ENCODE results near the gene SPOP.

Gene SPOP

GRCh38 chr17:49632201-49632600 lies 45.7 kb downstream of the SPOP start:
- ChIA-PET CTCF (interaction anchor here (1.2 to 3.1 kb wide), 5 partner anchors 16 to 76 kb away, joined by 3 to 12 read pairs (median 5); no protein-coding TSS in a partner anchor), POLR2A (no interaction called here)
- H3K4me3 ChIP-seq (ENCODE audit: low read depth, low read length), result no peak overlapping the region
- no peak for DNase-seq (ENCODE audit: low read depth, low spot score)
- TF ChIP-seq CTCF (IDR thresholded peaks at IDR 0.05; ENCODE audit: insufficient read depth, low read length, missing control alignments), result no peak

DNA sequence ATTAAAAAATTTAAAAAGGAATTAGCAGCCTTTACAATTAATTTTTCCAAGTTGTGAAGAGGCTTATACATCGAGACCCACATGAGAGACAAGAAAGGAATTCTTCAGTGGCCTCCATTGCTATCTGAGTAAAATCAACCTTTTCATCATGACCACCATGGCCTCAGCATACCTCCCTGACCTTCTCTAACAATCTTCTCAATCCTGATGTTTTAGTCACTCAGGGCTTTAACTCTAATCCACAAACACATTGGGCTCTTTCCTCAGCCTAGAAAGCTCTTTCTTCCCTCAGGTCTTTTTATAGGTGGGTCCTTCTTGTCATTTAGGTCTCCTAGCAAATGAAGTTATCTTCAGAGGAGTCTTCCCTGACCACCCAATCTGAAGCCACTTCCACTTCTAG lies 46.4 kb downstream of the SPOP start:
- TF ChIP-seq CTCF (IDR thresholded peaks at IDR 0.05; ENCODE audit: insufficient read depth, low read length, missing control alignments), result no peak
- POLR2A ChIA-PET, result no interaction called here
- CTCF ChIA-PET, result interaction anchor here (1.2 to 3.1 kb wide), 4 partner anchors 17 to 76 kb away, joined by 3 to 12 read pairs (median 4); no protein-coding TSS in a partner anchor
- H3K4me3 ChIP-seq (ENCODE audit: low read depth, low read length), result no peak overlapping the region
- no peak for DNase-seq (ENCODE audit: low read depth, low spot score)

- TF ChIP-seq CTCF (IDR thresholded peaks at IDR 0.05; ENCODE audit: insufficient read depth, low read length, missing control alignments), result no peak
- CTCF ChIA-PET, result no interaction called here
- POLR2A ChIA-PET, result no interaction called here
- no peak overlapping the region for H3K4me3 ChIP-seq (ENCODE audit: low read depth, low read length)
- no peak for DNase-seq (ENCODE audit: low read depth, low spot score)
Observed at GRCh38 chr17:49630113-49630900, 47.6 kb downstream of the SPOP start.

GRCh38 chr17:49629447-49629846 lies 48.5 kb downstream of the SPOP start:
- no peak for DNase-seq (ENCODE audit: low read depth, low spot score)
- no peak overlapping the region for H3K4me3 ChIP-seq (ENCODE audit: low read depth, low read length)
- TF ChIP-seq CTCF (IDR thresholded peaks at IDR 0.05; ENCODE audit: insufficient read depth, low read length, missing control alignments), result no peak
- CTCF ChIA-PET, result no interaction called here
- POLR2A ChIA-PET, result no interaction called here

- no peak for DNase-seq (ENCODE audit: low read depth, low spot score)
- H3K4me3 ChIP-seq (ENCODE audit: low read depth, low read length), result no peak overlapping the region
- ChIA-PET POLR2A (interaction anchor here (0.9 kb wide), 1 partner anchor 10 kb away, joined by 3 read pairs; no protein-coding TSS in a partner anchor), CTCF (interaction anchor here (0.9 to 1.0 kb wide), 2 partner anchors 11 to 12 kb away, joined by 3 to 4 read pairs; no protein-coding TSS in a partner anchor)
- TF ChIP-seq CTCF (IDR thresholded peaks at IDR 0.05; ENCODE audit: insufficient read depth, low read length, missing control alignments), result no peak
Observed at GRCh38 chr17:49624896-49625295, 53.0 kb downstream of the SPOP start.

DNA sequence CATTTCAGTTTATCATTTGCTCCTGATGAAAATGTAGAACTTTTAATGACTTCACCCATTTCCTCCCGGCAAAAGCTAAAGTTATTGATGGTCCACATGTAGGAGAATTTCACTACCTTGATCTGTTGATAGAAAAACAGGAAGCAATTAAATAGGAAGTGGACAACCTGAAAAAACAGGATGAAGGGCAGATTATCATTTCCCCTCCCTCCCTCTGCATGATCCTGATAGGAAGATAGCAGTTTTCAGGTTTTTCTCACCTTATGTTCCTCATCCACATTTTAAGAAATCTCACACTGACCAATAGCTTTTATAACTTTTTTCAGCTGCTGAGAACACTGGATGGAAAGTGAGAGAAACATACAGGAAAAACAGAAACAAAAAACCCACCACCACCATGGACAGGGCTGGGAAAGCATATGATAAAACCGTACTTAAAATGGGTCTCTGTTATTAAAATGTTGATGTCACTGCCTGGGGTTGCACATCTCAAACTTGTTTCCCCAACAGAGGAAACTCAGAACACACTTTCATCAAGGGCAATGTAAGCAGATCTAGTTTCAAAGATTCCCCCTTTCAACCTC lies 55.9 kb downstream of the SPOP start:
- H3K4me3 ChIP-seq (ENCODE audit: low read depth, low read length), result no peak overlapping the region
- ChIA-PET CTCF (interaction anchor here (0.7 to 1.1 kb wide), 3 partner anchors 11 to 54 kb away, joined by 3 read pairs; no protein-coding TSS in a partner anchor), POLR2A (no interaction called here)
- TF ChIP-seq CTCF (IDR thresholded peaks at IDR 0.05; ENCODE audit: insufficient read depth, low read length, missing control alignments), result no peak
- no peak for DNase-seq (ENCODE audit: low read depth, low spot score)

Measured in AG04449 (cell line).